HT1080 (cell line): ENCODE measurements around the gene CDH9. TPM values are rescaled to one million over a fixed set of nuclear protein-coding genes. Genes with fewer than 3 reads are reported as not detected.
"Not testable (repeated sequence)": the region's sequence is repeated elsewhere in the genome, so short reads cannot be mapped to it uniquely, and the experiment has no call there.

Source experiments
- DNase-seq: peaks from one replicate; pipeline ENCODE4 v3.0.0-alpha.2; 2015; ENCODE audit warnings: low read depth
- total RNA-seq: library from RNA; depleted of rRNA; stranded (reverse); fragments of >200 nt; shearing (Covaris generic); gene quantifications from 2 replicates; pipeline ENCODE4 v1.2.3, GENCODE V29; 2014

The CDH9 gene
- total RNA-seq, 1 experiment from 2014 or later: not detected

- no peak for DNase-seq
These were observed 79.1 kb downstream of the CDH9 start for GRCh38 chr5:26959290-26959689.

GRCh38 chr5:26955161-26955560 is 83.2 kb downstream of the CDH9 start:
- DNase-seq: no peak

GRCh38 chr5:26948921-26949320 is 89.5 kb downstream of the CDH9 start:
- DNase-seq: no peak

- DNase-seq: no peak
These were observed 92.5 kb downstream of the CDH9 start for GRCh38 chr5:26945901-26946300.

- DNase-seq: no peak
These were observed 95.9 kb downstream of the CDH9 start for GRCh38 chr5:26942481-26942880.

GRCh38 chr5:26940994-26941393 is 97.4 kb downstream of the CDH9 start:
- peak; percentile 32 for DNase-seq

- no peak for DNase-seq
These were observed 106.1 kb downstream of the CDH9 start for GRCh38 chr5:26932238-26932637.

GRCh38 chr5:26921439-26921838 is 116.9 kb downstream of the CDH9 start:
- DNase-seq: no peak

- no peak for DNase-seq
These were observed 134.9 kb downstream of the CDH9 start for GRCh38 chr5:26903469-26903868.

- DNase-seq: peak; percentile 50
These were observed 143.6 kb downstream of the CDH9 start for GRCh38 chr5:26894719-26895263.

GRCh38 chr5:26893078-26893477 is 145.3 kb downstream of the CDH9 start:
- DNase-seq: no peak

GRCh38 chr5:26889815-26890214 is 148.6 kb downstream of the CDH9 start:
- no peak for DNase-seq

- no peak for DNase-seq
These were observed 153.9 kb downstream of the CDH9 start for GRCh38 chr5:26884481-26884880.

GRCh38 chr5:26883375-26883774 is 155.0 kb downstream of the CDH9 start:
- DNase-seq: no peak

- DNase-seq: no peak
These were observed 156.5 kb downstream of the CDH9 start for GRCh38 chr5:26881901-26882300.

GRCh38 chr5:26877154-26877553 is 161.2 kb downstream of the CDH9 start:
- DNase-seq: no peak

GRCh38 chr5:26872337-26872736 is 166.0 kb downstream of the CDH9 start:
- no peak for DNase-seq

GRCh38 chr5:26869781-26870180 is 168.6 kb downstream of the CDH9 start:
- no peak for DNase-seq

- no peak for DNase-seq
These were observed 169.9 kb downstream of the CDH9 start for GRCh38 chr5:26868504-26868903.

- no peak for DNase-seq
These were observed 174.3 kb downstream of the CDH9 start for GRCh38 chr5:26864061-26864460.

GRCh38 chr5:26856238-26856637 is 182.1 kb downstream of the CDH9 start:
- no peak for DNase-seq

GRCh38 chr5:26852450-26852849 is 185.9 kb downstream of the CDH9 start:
- not testable (repeated sequence) for DNase-seq

- peak; percentile 47 for DNase-seq
These were observed 191.2 kb downstream of the CDH9 start for GRCh38 chr5:26847041-26847736.
